Neural progenitor cell (in vitro differentiated cells): Measurements from ENCODE around the gene CDH12.

Source experiments
- EZH2 ChIP-seq: fragments of 200-600 bp; sonication (generic); IDR thresholded peaks from 2 replicates; pipeline ENCODE4 v1.6.1; 2017; ENCODE audit warnings: antibody characterized with exemption, mild to moderate bottlenecking, moderate library complexity
- EZH2phosphoT487 ChIP-seq: fragments of 200-600 bp; sonication (generic); IDR thresholded peaks from 2 replicates; pipeline ENCODE4 v1.6.1; 2017; ENCODE audit warnings: antibody characterized with exemption
- TF ChIP-seq, protein P1 (sequence below): fragments of 200-600 bp; sonication (generic); IDR thresholded peaks from 2 replicates; pipeline ENCODE4 v1.5.1; 2017; ENCODE audit warnings: antibody characterized with exemption, mild to moderate bottlenecking

DNA sequence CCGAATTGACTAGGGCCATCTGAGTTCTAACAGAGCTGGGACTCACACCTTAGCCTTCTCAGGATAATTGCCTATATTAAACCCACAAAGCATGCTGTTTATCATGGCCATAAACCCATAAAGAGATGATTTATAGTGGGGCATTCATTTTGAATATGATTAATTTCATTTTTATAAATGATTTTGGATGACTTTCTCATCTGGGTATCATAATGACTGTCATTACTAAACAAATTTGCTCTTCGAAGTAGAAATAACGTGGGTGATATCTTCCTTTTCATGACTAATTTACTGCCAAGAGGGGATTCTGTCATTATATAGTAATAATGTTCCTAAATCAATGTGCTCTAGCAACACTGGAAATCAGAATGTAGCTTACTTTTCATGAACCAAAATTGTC is 498.2 kb downstream of the CDH12 start:
- TF ChIP-seq, protein P1, sequence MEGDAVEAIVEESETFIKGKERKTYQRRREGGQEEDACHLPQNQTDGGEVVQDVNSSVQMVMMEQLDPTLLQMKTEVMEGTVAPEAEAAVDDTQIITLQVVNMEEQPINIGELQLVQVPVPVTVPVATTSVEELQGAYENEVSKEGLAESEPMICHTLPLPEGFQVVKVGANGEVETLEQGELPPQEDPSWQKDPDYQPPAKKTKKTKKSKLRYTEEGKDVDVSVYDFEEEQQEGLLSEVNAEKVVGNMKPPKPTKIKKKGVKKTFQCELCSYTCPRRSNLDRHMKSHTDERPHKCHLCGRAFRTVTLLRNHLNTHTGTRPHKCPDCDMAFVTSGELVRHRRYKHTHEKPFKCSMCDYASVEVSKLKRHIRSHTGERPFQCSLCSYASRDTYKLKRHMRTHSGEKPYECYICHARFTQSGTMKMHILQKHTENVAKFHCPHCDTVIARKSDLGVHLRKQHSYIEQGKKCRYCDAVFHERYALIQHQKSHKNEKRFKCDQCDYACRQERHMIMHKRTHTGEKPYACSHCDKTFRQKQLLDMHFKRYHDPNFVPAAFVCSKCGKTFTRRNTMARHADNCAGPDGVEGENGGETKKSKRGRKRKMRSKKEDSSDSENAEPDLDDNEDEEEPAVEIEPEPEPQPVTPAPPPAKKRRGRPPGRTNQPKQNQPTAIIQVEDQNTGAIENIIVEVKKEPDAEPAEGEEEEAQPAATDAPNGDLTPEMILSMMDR: no peak
- no peak for TF ChIP-seq EZH2
- TF ChIP-seq EZH2phosphoT487: no peak
